ENCODE data around the gene CACNA1G. TPM values are rescaled to one million over a fixed set of nuclear protein-coding genes. Genes with fewer than 3 reads are reported as not detected.
A peak's percentile ranks its signal among the peaks of the same experiment; 100 is the strongest.

Gene CACNA1G
- total and polyA plus RNA-seq, 9 of the 15 experiments (the other 6 are each of a cell fraction or from before 2014, with no cell fraction given): 0.01 TPM; not detected in 8

GRCh38 chr17:50642071-50642721 lies 81.7 kb downstream of the CACNA1G start:
- Histone ChIP-seq H3K4me2 (ENCODE audit: insufficient read depth, low read length) (no peak overlapping the region), H3K36me3 (ENCODE audit: control insufficient read depth, insufficient read depth, low read length) (no peaks in the 10 kb centered on the region), H3K79me2 (ENCODE audit: control insufficient read depth, insufficient read depth, low read length) (no peaks in the 10 kb centered on the region), H3K9ac (ENCODE audit: insufficient read depth in 1 of 2, low read depth in 2 of 2, low read length in 2 of 2) (peak overlapping the region in 1 of 2 experiments; percentile 62; a peak in 1 of 4 replicates), H3K27me3 (ENCODE audit: control insufficient read depth in 2 of 2, insufficient read depth in 2 of 2, low read length in 2 of 2) (peaks cover 0 to under 1% of the 10 kb centered on the region in 2 experiments; a peak in 1 of 5 replicates), H3K4me3 (no peak overlapping the region), H3K27ac (ENCODE audit: extremely low read depth, low read depth, low read length) (no peak overlapping the region), H2AFZ (ENCODE audit: low read depth, low read length) (no peak overlapping the region), H3K4me1 (replicated peaks in 1 of 2; ENCODE audit: control insufficient read depth in 2 of 2, insufficient read depth in 2 of 2, low read length in 2 of 2) (peaks cover 14 to 20% of the 10 kb centered on the region in 2 experiments), H3K9me1 (ENCODE audit: control insufficient read depth, insufficient read depth, low read length) (no peaks in the 10 kb centered on the region), H3K9me3 (replicated peaks; ENCODE audit: control insufficient read depth, insufficient read depth, low read depth, low read length) (no peaks in the 10 kb centered on the region), H4K20me1 (replicated peaks; ENCODE audit: control insufficient read depth, insufficient read depth, low read length) (no peaks in the 10 kb centered on the region)
- intact Hi-C loops (cut with micrococcal nuclease) (no loop called here), in situ Hi-C loops (cut with MboI) (no loop called here)
- TF ChIP-seq RBM25 (IDR thresholded peaks at IDR 0.05; ENCODE audit: low read depth, low read length, severe bottlenecking) (no peak), PRDM10 (IDR thresholded peaks at IDR 0.05; ENCODE audit: partially characterized antibody) (peak; percentile 42), EGR1 (conservative IDR thresholded peaks at IDR 0.05) (0 out of 2 replicates have a peak, but pooled peaks have one; percentile 7), ZBTB9 (CRISPR knock-in tag; IDR thresholded peaks at IDR 0.05) (no peak), HDAC1 (IDR thresholded peaks at IDR 0.05) (no peak), EP300 (IDR thresholded peaks at IDR 0.05; ENCODE audit: low read length) (no peak), ESRRA (IDR thresholded peaks at IDR 0.05; ENCODE audit: borderline replicate concordance, low read depth) (peak; percentile 63; the same call in 1 of the 2 replicates), NKRF (IDR thresholded peaks at IDR 0.05; ENCODE audit: borderline replicate concordance) (no peak), RUNX1 (IDR thresholded peaks at IDR 0.05; ENCODE audit: low read depth) (no peak), PTTG1 (tag; IDR thresholded peaks at IDR 0.05; ENCODE audit: low read depth) (no peak), MEF2D (tag; conservative IDR thresholded peaks at IDR 0.05; ENCODE audit: low read depth) (no peak)
- FAIRE-seq: no peak
- WGBS (ENCODE audit: insufficient coverage, low coverage, missing lambda C conversion rate): 61% methylated on average over 15 of the region's 15 CpGs
- CTCF ChIA-PET (ENCODE audit: low intra/inter-chr PET ratio): no interaction called here
- BruUV-seq (replicated peaks): no TSS peak
- no peak for DNase-seq (ENCODE audit: extremely low read depth in 1 of 4, low spot score in 3 of 4)
- ATAC-seq: no peak
- POLR2A ChIA-PET: interaction anchor here (0.6 to 1.1 kb wide), 2 partner anchors 11 to 548 kb away, joined by 3 read pairs; no protein-coding TSS in a partner anchor
